Smooth muscle cell of bladder (primary cell): ENCODE data around the gene PCDHGA1. TPM values are rescaled to one million over a fixed set of nuclear protein-coding genes. Genes with fewer than 3 reads are reported as not detected.

Experiments used
- total RNA-seq: library from RNA; depleted of rRNA; stranded (reverse); fragments of >200 nt; gene quantifications from 2 replicates; pipeline ENCODE4 v1.2.3, GENCODE V29; 2014

The PCDHGA1 gene
- total RNA-seq, 1 donor from 2014 or later: 1.1 TPM

GRCh38 chr5:141397756-141398551, 67.6 kb downstream of the PCDHGA1 start, which contains the start of gene PCDHGB5:
TSS of gene PCDHGB5 (plus strand) at chr5:141397947. CDS start at chr5:141398128, 181 bp downstream.

GRCh38 chr5:141402553-141403243, 72.4 kb downstream of the PCDHGA1 start, which contains the start of gene PCDHGA9:
TSS of gene PCDHGA9 (plus strand) at chr5:141402778. CDS start at chr5:141402953, 175 bp downstream.

GRCh38 chr5:141407790-141408505, 77.6 kb downstream of the PCDHGA1 start, which contains the start of gene PCDHGB6:
TSS of gene PCDHGB6 (plus strand) at chr5:141408021. CDS start at chr5:141408203, 182 bp downstream.

GRCh38 chr5:141412854-141413539, 82.7 kb downstream of the PCDHGA1 start, which contains the start of gene PCDHGA10:
TSS of gene PCDHGA10 (plus strand) at chr5:141412987. CDS start at chr5:141413176, 189 bp downstream.

GRCh38 chr5:141417494-141418172, 87.3 kb downstream of the PCDHGA1 start, which contains the start of gene PCDHGB7:
TSS of gene PCDHGB7 (plus strand) at chr5:141417677. CDS start at chr5:141417860, 183 bp downstream.

GRCh38 chr5:141420855-141421488, 90.7 kb downstream of the PCDHGA1 start, which contains the start of gene PCDHGA11:
TSS of gene PCDHGA11 (plus strand) at chr5:141421051. CDS start at chr5:141421228, 177 bp downstream.

GRCh38 chr5:141430332-141431113, 100.2 kb downstream of the PCDHGA1 start, which contains the start of gene PCDHGA12:
TSS of gene PCDHGA12 (plus strand) at chr5:141430507. CDS start at chr5:141430760, 253 bp downstream.

GRCh38 chr5:141475625-141476131, 145.4 kb downstream of the PCDHGA1 start, which contains the start of gene PCDHGC3:
TSS of gene PCDHGC3 (plus strand) at chr5:141475966. CDS start at chr5:141476117, 151 bp downstream.

GRCh38 chr5:141484641-141485311, 154.5 kb downstream of the PCDHGA1 start, which contains the start of gene PCDHGC4:
TSS of gene PCDHGC4 (plus strand) at chr5:141485030. CDS start at chr5:141485174, 144 bp downstream.

GRCh38 chr5:141488591-141489561, 158.6 kb downstream of the PCDHGA1 start, which contains the start of gene PCDHGC5:
TSS of gene PCDHGC5 (plus strand) at chr5:141489081. CDS start at chr5:141489241, 160 bp downstream.

Other genes starting within 250 kb of the PCDHGA1 start
- 1.6 and 1.8 TPM in 2 replicates for gene PCDHB2, start 235.9 kb upstream of the PCDHGA1 start, total RNA-seq
- gene PCDHB3, start 230.0 kb upstream of the PCDHGA1 start, total RNA-seq: 0.55 and 0.57 TPM in 2 replicates
- 0.09 and 0.14 TPM in 2 replicates for gene PCDHB4, start 208.7 kb upstream of the PCDHGA1 start, total RNA-seq
- gene PCDHB5, start 195.3 kb upstream of the PCDHGA1 start, total RNA-seq: 0.57 and 1.4 TPM in 2 replicates
- gene PCDHB6, start 180.5 kb upstream of the PCDHGA1 start, total RNA-seq: under 0.01 and 0.09 TPM in 2 replicates
- 0.18 and 0.71 TPM in 2 replicates for gene PCDHB7, start 157.9 kb upstream of the PCDHGA1 start, total RNA-seq
- 0.09 and 0.43 TPM in 2 replicates for gene PCDHB8, start 152.7 kb upstream of the PCDHGA1 start, total RNA-seq
- 0.18 and 0.85 TPM in 2 replicates for gene PCDHB16, start 148.1 kb upstream of the PCDHGA1 start, total RNA-seq
- 0.09 and 0.14 TPM in 2 replicates for gene PCDHB9, start 143.4 kb upstream of the PCDHGA1 start, total RNA-seq
- gene PCDHB10, start 138.2 kb upstream of the PCDHGA1 start, total RNA-seq: 0.28 and 0.71 TPM in 2 replicates
- 0.18 and 0.28 TPM in 2 replicates for gene PCDHB11, start 130.9 kb upstream of the PCDHGA1 start, total RNA-seq
- gene PCDHB12, start 121.8 kb upstream of the PCDHGA1 start, total RNA-seq: 0.09 and 0.43 TPM in 2 replicates
- gene PCDHB13, start 116.6 kb upstream of the PCDHGA1 start, total RNA-seq: 0.28 TPM in 2 replicates
- 0.46 and 0.85 TPM in 2 replicates for gene PCDHB14, start 107.2 kb upstream of the PCDHGA1 start, total RNA-seq
- 0.46 and 0.71 TPM in 2 replicates for gene PCDHB15, start 85.1 kb upstream of the PCDHGA1 start, total RNA-seq
- 0.14 and 0.18 TPM in 2 replicates for gene SLC25A2, start 26.5 kb upstream of the PCDHGA1 start, total RNA-seq
- 75.2 and 97.5 TPM in 2 replicates for gene TAF7, start 9.7 kb upstream of the PCDHGA1 start, total RNA-seq
- 2.7 and 2.8 TPM in 2 replicates for gene PCDHGA2, start 8.2 kb downstream of the PCDHGA1 start, total RNA-seq
- gene PCDHGA3, start 13.3 kb downstream of the PCDHGA1 start, total RNA-seq: 0.85 and 1.4 TPM in 2 replicates
- gene PCDHGB1, start 19.6 kb downstream of the PCDHGA1 start, total RNA-seq: 2.3 and 3.3 TPM in 2 replicates
- gene PCDHGA4, start 24.5 kb downstream of the PCDHGA1 start, total RNA-seq: 3.3 and 4.5 TPM in 2 replicates
- 2.4 and 2.7 TPM in 2 replicates for gene PCDHGB2, start 29.5 kb downstream of the PCDHGA1 start, total RNA-seq
- gene PCDHGA5, start 33.6 kb downstream of the PCDHGA1 start, total RNA-seq: 1.3 TPM in 2 replicates
- gene PCDHGB3, start 39.7 kb downstream of the PCDHGA1 start, total RNA-seq: 5.3 and 5.4 TPM in 2 replicates
- gene PCDHGA6, start 43.4 kb downstream of the PCDHGA1 start, total RNA-seq: 3.0 and 3.2 TPM in 2 replicates
- gene PCDHGA7, start 52.2 kb downstream of the PCDHGA1 start, total RNA-seq: 4.1 and 4.6 TPM in 2 replicates
- gene PCDHGB4, start 57.2 kb downstream of the PCDHGA1 start, total RNA-seq: 26.9 and 27.5 TPM in 2 replicates
- gene PCDHGA8, start 62.1 kb downstream of the PCDHGA1 start, total RNA-seq: 3.0 and 3.3 TPM in 2 replicates
- gene PCDHGB5, start 67.4 kb downstream of the PCDHGA1 start, total RNA-seq: 15.9 and 19.9 TPM in 2 replicates
- 2.7 and 3.1 TPM in 2 replicates for gene PCDHGA9, start 72.3 kb downstream of the PCDHGA1 start, total RNA-seq
- 2.7 and 3.1 TPM in 2 replicates for gene PCDHGB6, start 77.5 kb downstream of the PCDHGA1 start, total RNA-seq
- gene PCDHGA10, start 82.5 kb downstream of the PCDHGA1 start, total RNA-seq: 4.3 and 5.4 TPM in 2 replicates
- 6.3 and 6.9 TPM in 2 replicates for gene PCDHGB7, start 87.2 kb downstream of the PCDHGA1 start, total RNA-seq
- 6.4 and 8.5 TPM in 2 replicates for gene PCDHGA11, start 90.5 kb downstream of the PCDHGA1 start, total RNA-seq
- 9.1 and 11.7 TPM in 2 replicates for gene PCDHGA12, start 100.0 kb downstream of the PCDHGA1 start, total RNA-seq
- 38.1 and 41.7 TPM in 2 replicates for gene PCDHGC3, start 145.5 kb downstream of the PCDHGA1 start, total RNA-seq
- gene PCDHGC4, start 154.5 kb downstream of the PCDHGA1 start, total RNA-seq: 1.7 TPM in 2 replicates
- 1.3 and 2.6 TPM in 2 replicates for gene PCDHGC5, start 158.6 kb downstream of the PCDHGA1 start, total RNA-seq